Cardiac muscle cell (in vitro differentiated cells and primary cell): ENCODE results near the gene PGAM1. TPM values are rescaled to one million over a fixed set of nuclear protein-coding genes. Genes with fewer than 3 reads are reported as not detected.
A peak's percentile ranks its signal among the peaks of the same experiment; 100 is the strongest.

Experiments used
- DNase-seq, 2 donors: peaks; one replicate each; pipeline versions ENCODE4 v3.0.0 to v3.0.0-alpha.2; 2010 to 2017; ENCODE audit warnings: low read depth in 1 of 2, low spot score in 1 of 2
- H3K27ac ChIP-seq: fragments of 200-600 bp; sonication (generic); 2 replicates; pipeline ENCODE4 v1.5.1; 2016
- H3K27me3 ChIP-seq: fragments of 200-600 bp; sonication (generic); 2 replicates; pipeline ENCODE4 v1.6.0; 2016; ENCODE audit warnings: control low read depth
- H3K36me3 ChIP-seq: fragments of 200-600 bp; sonication (generic); 2 replicates; pipeline ENCODE4 v1.5.1; 2016; ENCODE audit warnings: control low read depth
- H3K4me1 ChIP-seq: fragments of 200-600 bp; sonication (generic); 2 replicates; pipeline ENCODE4 v1.8.1; 2017; ENCODE audit warnings: low read depth, mild to moderate bottlenecking, mixed run types
- H3K4me3 ChIP-seq: fragments of 200-600 bp; sonication (generic); 2 replicates; pipeline ENCODE4 v1.5.1; 2016; ENCODE audit warnings: mild to moderate bottlenecking
- H3K9me3 ChIP-seq: fragments of 200-600 bp; sonication (generic); 2 replicates; pipeline ENCODE4 v1.5.1; 2017; ENCODE audit warnings: low read depth, mild to moderate bottlenecking, control low read depth
- CTCF ChIP-seq: IDR thresholded peaks from 2 replicates; pipeline ENCODE4 v1.5.1; 2012; ENCODE audit warnings: low read depth, mild to moderate bottlenecking, low read length
- polyA plus RNA-seq: library from polyadenylated mRNA; unstranded; fragments of >200 nt; fragmentation: Nextera tagmentation; extraction: Ambion mirVana; gene quantifications from 2 replicates; pipeline ENCODE4 v1.2.1, GENCODE V29; 2016
- total RNA-seq: library from RNA; depleted of rRNA; stranded (reverse); fragments of >200 nt; gene quantifications from 2 replicates; pipeline ENCODE4 v1.2.3, GENCODE V29; 2016

PGAM1 gene
- 912 and 1,364 TPM in 2 replicates for total RNA-seq
- polyA plus RNA-seq = 1,322 and 1,889 TPM in 2 replicates

- Histone ChIP-seq H3K4me1 (peaks cover 11% of the 10 kb centered on the region), H3K27ac (peak within 1 kb of the TSS; percentile 68), H3K27me3 (no peaks in the 10 kb centered on the region), H3K4me3 (peak within 1 kb of the TSS; percentile 62), H3K36me3 (peaks cover 19% of the 10 kb centered on the region), H3K9me3 (no peaks in the 10 kb centered on the region)
- TF ChIP-seq CTCF = peak; percentile 60
- peak; percentile 95 to 98 for DNase-seq
These were observed at the start of gene PGAM1 for GRCh38 chr10:97425964-97426775. PGAM1 (plus strand) TSS chr10:97426191; CDS start chr10:97426308, 117 bp downstream.

GRCh38 chr10:97376413-97376812 lies 49.6 kb upstream of the PGAM1 start:
- no peak for TF ChIP-seq CTCF
- H3K9me3 ChIP-seq = no peaks in the 10 kb centered on the region
- peaks cover 15% of the 10 kb centered on the region for H3K36me3 ChIP-seq

GRCh38 chr10:97378933-97379921 lies 46.8 kb upstream of the PGAM1 start:
- no peaks in the 10 kb centered on the region for H3K36me3 ChIP-seq
- no peak overlapping the region for H3K27ac ChIP-seq
- H3K9me3 ChIP-seq = no peaks in the 10 kb centered on the region
- TF ChIP-seq CTCF = no peak
- no peak overlapping the region for H3K4me3 ChIP-seq
- H3K27me3 ChIP-seq = no peaks in the 10 kb centered on the region
- no peak for DNase-seq
- no peaks in the 10 kb centered on the region for H3K4me1 ChIP-seq

More at GRCh38 chr10:97376413-97376812, 49.6 kb upstream of the PGAM1 start:
- Histone ChIP-seq H3K27me3 (no peaks in the 10 kb centered on the region), H3K27ac (no peak overlapping the region), H3K4me3 (no peak overlapping the region), H3K4me1 (no peaks in the 10 kb centered on the region)
- no peak for DNase-seq

DNA sequence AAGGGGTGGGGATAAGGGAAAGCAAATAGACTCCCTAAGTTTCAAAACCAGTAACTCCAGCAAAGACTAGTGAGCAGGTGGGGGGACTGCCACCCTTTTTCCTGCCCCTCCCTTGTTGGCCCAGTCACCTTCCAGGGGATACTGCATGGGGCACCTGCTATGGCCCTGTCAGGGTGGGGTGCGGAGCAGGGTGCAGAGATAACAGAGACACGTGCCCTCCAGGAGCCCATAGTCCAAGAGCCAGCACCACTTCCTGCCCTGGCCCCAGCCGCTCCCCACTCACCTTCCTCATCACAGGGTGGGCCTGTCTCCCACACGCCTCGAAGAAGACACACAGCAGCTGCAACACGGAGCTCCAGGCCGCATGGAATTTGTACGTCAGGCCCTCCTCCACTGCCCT lies 45.5 kb upstream of the PGAM1 start:
- Histone ChIP-seq H3K4me3 (no peak overlapping the region), H3K36me3 (no peaks in the 10 kb centered on the region), H3K4me1 (no peaks in the 10 kb centered on the region), H3K27me3 (no peaks in the 10 kb centered on the region), H3K27ac (no peak overlapping the region), H3K9me3 (no peaks in the 10 kb centered on the region)
- no peak for TF ChIP-seq CTCF
- DNase-seq = no peak

GRCh38 chr10:97381626-97382025 lies 44.4 kb upstream of the PGAM1 start:
- no peaks in the 10 kb centered on the region for H3K27me3 ChIP-seq
- no peak for TF ChIP-seq CTCF
- H3K9me3 ChIP-seq = no peaks in the 10 kb centered on the region
- DNase-seq = no peak
- no peak overlapping the region for H3K27ac ChIP-seq
- no peaks in the 10 kb centered on the region for H3K36me3 ChIP-seq
- H3K4me1 ChIP-seq = no peaks in the 10 kb centered on the region
- H3K4me3 ChIP-seq = no peak overlapping the region
